SU-DHL-6 (cell line): Measurements from ENCODE around the gene UACA.

Source experiments
- H2AFZ ChIP-seq: fragments of 200-600 bp; sonication (generic); 2 replicates; pipeline ENCODE4 v1.6.1; 2014; ENCODE audit warnings: low read depth, mild to moderate bottlenecking, moderate library complexity, mixed read lengths, antibody characterized with exemption, low read length; ENCODE audit not compliant: severe bottlenecking
- H3F3A ChIP-seq: fragments of 200-600 bp; shearing (Covaris generic); 2 replicates; pipeline ENCODE4 v1.6.0; 2016; ENCODE audit warnings: antibody characterized with exemption, mild to moderate bottlenecking; ENCODE audit not compliant: insufficient read depth
- H3K27ac ChIP-seq: fragments of 200-600 bp; sonication (generic); 2 replicates; pipeline ENCODE4 v1.5.1; 2016; ENCODE audit warnings: low read depth, mild to moderate bottlenecking, low read length, moderate library complexity, mixed read lengths
- H3K27me3 ChIP-seq: fragments of 200-600 bp; sonication (generic), shearing (Covaris generic); 2 replicates; pipeline ENCODE4 v1.6.0; 2014; ENCODE audit warnings: mild to moderate bottlenecking, low read length
- H3K36me3 ChIP-seq: fragments of 200-600 bp; sonication (generic); 2 replicates; pipeline ENCODE4 v1.6.1; 2014; ENCODE audit warnings: mild to moderate bottlenecking, low read length, mixed read lengths
- H3K4me2 ChIP-seq: fragments of 300-600, 200-600 bp; shearing (Covaris generic), sonication (generic); 2 replicates; pipeline ENCODE4 v1.6.0; 2014; ENCODE audit warnings: low read length, low read depth, mild to moderate bottlenecking; ENCODE audit not compliant: poor library complexity, severe bottlenecking
- H3K4me3 ChIP-seq: fragments of 200-600 bp; sonication (generic); 2 replicates; pipeline ENCODE4 v1.5.1; 2014; ENCODE audit warnings: antibody characterized with exemption, low read length, mild to moderate bottlenecking, mixed read lengths; ENCODE audit not compliant: insufficient read depth, poor library complexity, severe bottlenecking
- H3K79me2 ChIP-seq: fragments of 200-600 bp; sonication (generic); 2 replicates; pipeline ENCODE4 v1.6.1; 2014; ENCODE audit warnings: mild to moderate bottlenecking, low read length, moderate library complexity; ENCODE audit not compliant: insufficient read depth
- H3K9ac ChIP-seq: fragments of 200-600 bp; sonication (generic); 2 replicates; pipeline ENCODE4 v1.7.0; 2014; ENCODE audit warnings: mild to moderate bottlenecking, low read length
- H3K9me2 ChIP-seq: fragments of 200-600 bp; sonication (generic); replicated peaks from 2 replicates; pipeline ENCODE4 v1.6.1; 2014; ENCODE audit warnings: low read length; ENCODE audit not compliant: insufficient read depth
- H3K9me3 ChIP-seq: fragments of 200-600 bp; sonication (generic); 2 replicates; pipeline ENCODE4 v1.6.1; 2014; ENCODE audit warnings: low read length, mixed read lengths; ENCODE audit not compliant: insufficient read depth
- H4K20me1 ChIP-seq: fragments of 200-600 bp; sonication (generic); 2 replicates; pipeline ENCODE4 v1.6.1; 2014; ENCODE audit warnings: low read depth, mild to moderate bottlenecking, antibody characterized with exemption, low read length, moderate library complexity, mixed read lengths
- EZH2phosphoT487 ChIP-seq: fragments of 200-600 bp; sonication (generic), shearing (Covaris generic); conservative IDR thresholded peaks from 2 replicates; pipeline ENCODE4 v1.6.1; 2018; ENCODE audit warnings: mild to moderate bottlenecking, antibody characterized with exemption, low read length, moderate library complexity, mixed read lengths
- TF ChIP-seq, protein P1 (sequence below): fragments of 200-600 bp; sonication (generic); IDR thresholded peaks from one replicate; pipeline ENCODE4 v1.5.1; 2017; ENCODE audit warnings: antibody characterized with exemption, mild to moderate bottlenecking, low read length, moderate library complexity; ENCODE audit not compliant: insufficient read depth, poor library complexity, severe bottlenecking

Gene UACA

DNA sequence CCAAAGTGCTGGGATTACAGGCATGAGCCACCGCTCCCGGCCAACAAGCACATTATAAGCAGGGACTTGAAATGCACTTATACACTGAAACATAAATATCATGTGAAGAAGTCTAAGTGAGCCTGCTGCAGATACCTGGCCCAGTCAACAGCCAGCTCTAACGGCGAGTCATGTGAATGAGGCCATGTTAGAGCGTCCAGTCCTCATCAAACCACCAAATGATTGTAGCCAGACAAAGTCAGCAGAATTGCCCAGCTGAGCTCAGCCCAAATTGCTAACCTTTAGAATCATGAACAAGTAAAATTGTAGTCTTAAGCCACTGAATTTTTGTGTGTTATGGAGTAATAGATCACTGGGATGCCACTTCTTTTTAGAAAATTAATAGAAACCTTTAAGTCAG is 37.8 kb upstream of the UACA start:
- H3K27me3 ChIP-seq: no peaks in the 10 kb centered on the region
- no peaks in the 10 kb centered on the region for H3K9me2 ChIP-seq
- no peak overlapping the region for H2AFZ ChIP-seq
- H3F3A ChIP-seq: no peaks in the 10 kb centered on the region
- TF ChIP-seq, protein P1, sequence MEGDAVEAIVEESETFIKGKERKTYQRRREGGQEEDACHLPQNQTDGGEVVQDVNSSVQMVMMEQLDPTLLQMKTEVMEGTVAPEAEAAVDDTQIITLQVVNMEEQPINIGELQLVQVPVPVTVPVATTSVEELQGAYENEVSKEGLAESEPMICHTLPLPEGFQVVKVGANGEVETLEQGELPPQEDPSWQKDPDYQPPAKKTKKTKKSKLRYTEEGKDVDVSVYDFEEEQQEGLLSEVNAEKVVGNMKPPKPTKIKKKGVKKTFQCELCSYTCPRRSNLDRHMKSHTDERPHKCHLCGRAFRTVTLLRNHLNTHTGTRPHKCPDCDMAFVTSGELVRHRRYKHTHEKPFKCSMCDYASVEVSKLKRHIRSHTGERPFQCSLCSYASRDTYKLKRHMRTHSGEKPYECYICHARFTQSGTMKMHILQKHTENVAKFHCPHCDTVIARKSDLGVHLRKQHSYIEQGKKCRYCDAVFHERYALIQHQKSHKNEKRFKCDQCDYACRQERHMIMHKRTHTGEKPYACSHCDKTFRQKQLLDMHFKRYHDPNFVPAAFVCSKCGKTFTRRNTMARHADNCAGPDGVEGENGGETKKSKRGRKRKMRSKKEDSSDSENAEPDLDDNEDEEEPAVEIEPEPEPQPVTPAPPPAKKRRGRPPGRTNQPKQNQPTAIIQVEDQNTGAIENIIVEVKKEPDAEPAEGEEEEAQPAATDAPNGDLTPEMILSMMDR: no peak
- TF ChIP-seq EZH2phosphoT487: no peak
- no peaks in the 10 kb centered on the region for H3K36me3 ChIP-seq
- no peaks in the 10 kb centered on the region for H3K9me3 ChIP-seq
- no peak overlapping the region for H3K4me2 ChIP-seq
- no peak overlapping the region for H3K27ac ChIP-seq
- no peak overlapping the region for H3K4me3 ChIP-seq
- H3K9ac ChIP-seq: no peak overlapping the region
- H3K79me2 ChIP-seq: no peaks in the 10 kb centered on the region
- no peaks in the 10 kb centered on the region for H4K20me1 ChIP-seq

DNA sequence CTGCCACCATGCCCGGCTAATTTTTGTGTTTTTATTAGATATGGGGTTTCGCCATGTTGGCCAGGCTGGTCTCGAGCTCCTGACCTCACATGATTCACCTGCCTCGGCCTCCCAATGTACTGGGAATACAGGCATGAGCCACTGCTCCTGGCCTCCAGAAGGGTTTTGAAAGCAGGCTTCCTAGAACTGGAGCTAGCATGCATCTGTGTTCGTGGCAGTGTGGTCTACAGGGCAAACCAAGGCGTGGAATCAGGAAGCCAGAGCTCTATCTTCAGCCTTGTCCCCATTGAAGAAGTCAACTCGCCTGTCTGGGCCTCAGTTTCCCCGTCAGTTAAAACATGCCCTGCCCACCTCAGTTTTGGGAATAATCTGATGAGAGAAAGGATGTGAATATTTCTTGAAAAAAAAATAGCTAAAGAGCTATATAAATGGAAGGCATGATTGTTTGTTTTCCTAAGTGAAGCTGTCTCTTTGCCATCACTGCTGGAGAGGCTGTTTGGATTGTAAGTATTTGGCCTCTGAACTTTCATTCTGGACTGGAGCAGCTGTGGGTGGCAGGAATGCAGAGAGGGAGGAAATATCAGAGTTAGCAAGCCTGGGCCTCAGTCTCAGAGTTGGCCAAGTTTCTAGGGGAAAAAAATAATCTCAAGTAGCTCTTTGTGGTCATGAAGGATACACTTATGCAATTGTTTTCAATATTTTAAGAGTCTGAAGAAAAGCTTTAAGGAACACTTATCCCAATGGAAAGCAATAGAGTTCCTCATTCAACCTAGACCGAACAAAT is 36.5 kb upstream of the UACA start:
- H3K9me2 ChIP-seq: no peaks in the 10 kb centered on the region
- H3K36me3 ChIP-seq: no peaks in the 10 kb centered on the region
- no peak overlapping the region for H3K4me2 ChIP-seq
- no peaks in the 10 kb centered on the region for H3K79me2 ChIP-seq
- no peaks in the 10 kb centered on the region for H4K20me1 ChIP-seq
- H3K27me3 ChIP-seq: no peaks in the 10 kb centered on the region
- H3K4me3 ChIP-seq: no peak overlapping the region
- H3K9ac ChIP-seq: no peak overlapping the region
- H2AFZ ChIP-seq: no peak overlapping the region
- TF ChIP-seq EZH2phosphoT487: no peak
- TF ChIP-seq, protein P1: no peak
- no peak overlapping the region for H3K27ac ChIP-seq
- no peaks in the 10 kb centered on the region for H3F3A ChIP-seq
- H3K9me3 ChIP-seq: no peaks in the 10 kb centered on the region

DNA sequence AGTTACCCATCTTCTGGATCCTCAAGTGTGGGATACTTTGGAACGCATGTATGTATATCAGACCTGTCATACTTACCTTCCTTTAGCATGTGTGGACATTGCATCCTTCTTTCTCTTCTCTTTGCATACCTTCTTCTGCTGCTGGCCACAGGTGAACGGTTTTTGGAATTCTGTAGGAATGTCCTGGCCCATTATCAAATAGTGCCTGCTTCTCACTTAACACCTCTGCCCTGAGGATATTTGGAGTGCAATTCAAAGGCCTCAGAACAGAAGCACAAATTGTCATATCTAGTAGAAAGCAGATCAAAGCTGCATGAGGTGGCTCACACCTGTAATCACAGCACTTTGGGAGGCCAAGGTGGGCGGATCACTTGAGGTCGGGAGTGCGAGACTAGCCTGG is 34.1 kb upstream of the UACA start:
- H3K79me2 ChIP-seq: no peaks in the 10 kb centered on the region
- TF ChIP-seq, protein P1: no peak
- no peak for TF ChIP-seq EZH2phosphoT487
- H3K36me3 ChIP-seq: no peaks in the 10 kb centered on the region
- H3K4me2 ChIP-seq: no peak overlapping the region
- H3K9ac ChIP-seq: no peak overlapping the region
- H3K9me2 ChIP-seq: no peaks in the 10 kb centered on the region
- no peak overlapping the region for H3K27ac ChIP-seq
- no peaks in the 10 kb centered on the region for H3K27me3 ChIP-seq
- no peaks in the 10 kb centered on the region for H3F3A ChIP-seq
- no peaks in the 10 kb centered on the region for H4K20me1 ChIP-seq
- no peaks in the 10 kb centered on the region for H3K9me3 ChIP-seq
- no peak overlapping the region for H3K4me3 ChIP-seq
- H2AFZ ChIP-seq: no peak overlapping the region
